IMR-90 (cell line): Measurements from ENCODE around the gene PIEZO2. TPM values are rescaled to one million over a fixed set of nuclear protein-coding genes. Genes with fewer than 3 reads are reported as not detected.

ENCODE experiments used
- ATAC-seq: fragments of 200-7000 bp; cut with Tn5 transposase; 2 replicates; pipeline ENCODE4 v1.9.1; 2020; ENCODE audit warnings: low read depth, mild to moderate bottlenecking, moderate library complexity
- BruUV-seq: library from RNA; stranded (reverse); fragments of 400-500 nt; replicated peaks from 2 replicates; lab custom pipeline; 2021; lab: Mats Ljungman, UMichigan
- CTCF ChIA-PET: fragments of 300-600 bp; formaldehyde crosslinking; extraction: SDS; loops from one replicate; lab custom pipeline; 2021; ENCODE audit warnings: antibody characterized with exemption; lab: Yijun Ruan, JAX
- POLR2A ChIA-PET: fragments of 300-600 bp; sonication (Branson Sonifier 250); formaldehyde crosslinking; loops from one replicate; lab custom pipeline; 2022; ENCODE audit warnings: antibody characterized with exemption; ENCODE audit not compliant: unreplicated experiment; lab: Charles Lee
- DNase-seq: peaks from one replicate; pipeline ENCODE4 v3.0.0; 2013
- H2AFZ ChIP-seq: replicated peaks from 2 replicates; pipeline ENCODE3; 2013; ENCODE audit warnings: low read length, mild to moderate bottlenecking; ENCODE audit not compliant: poor library complexity
- H2AK5ac ChIP-seq: 2 replicates; pipeline ENCODE4 v1.6.1; 2013; ENCODE audit warnings: low read depth, low read length, inconsistent platforms
- H2AK9ac ChIP-seq: replicated peaks from 2 replicates; pipeline ENCODE3; 2013; ENCODE audit warnings: mild to moderate bottlenecking, low read depth, low read length, moderate library complexity; ENCODE audit not compliant: poor library complexity
- H2BK120ac ChIP-seq: 2 replicates; pipeline ENCODE4 v1.6.1; 2013; ENCODE audit warnings: low read depth, low read length, inconsistent platforms
- H2BK15ac ChIP-seq: 3 replicates; pipeline ENCODE4 v1.6.1; 2013; ENCODE audit warnings: low read depth, low read length, inconsistent platforms
- H2BK20ac ChIP-seq: 2 replicates; pipeline ENCODE4 v1.6.1; 2013; ENCODE audit warnings: low read depth, mild to moderate bottlenecking, inconsistent platforms, low read length, moderate library complexity
- H2BK5ac ChIP-seq: 2 replicates; pipeline ENCODE4 v1.6.1; 2013; ENCODE audit warnings: mild to moderate bottlenecking, low read depth, low read length, inconsistent platforms; ENCODE audit not compliant: poor library complexity, severe bottlenecking
- H3K14ac ChIP-seq: replicated peaks from 2 replicates; pipeline ENCODE4 v1.6.1; 2013; ENCODE audit warnings: low read depth, low read length, inconsistent platforms
- H3K18ac ChIP-seq: 2 replicates; pipeline ENCODE4 v1.6.1; 2013; ENCODE audit warnings: low read depth, low read length, control low read depth
- H3K23ac ChIP-seq: 2 replicates; pipeline ENCODE4 v1.6.1; 2013; ENCODE audit warnings: low read depth, low read length, inconsistent platforms
- H3K27ac ChIP-seq: 2 replicates; pipeline ENCODE4 v1.5.1; 2013; ENCODE audit warnings: mild to moderate bottlenecking, control low read depth, low read length; ENCODE audit not compliant: insufficient read depth
- H3K27me3 ChIP-seq: 2 replicates; pipeline ENCODE4 v1.6.1; 2013; ENCODE audit warnings: low read length; ENCODE audit not compliant: control insufficient read depth, insufficient read depth
- H3K36me3 ChIP-seq: 2 replicates; pipeline ENCODE4 v1.6.1; 2013; ENCODE audit warnings: low read length, mixed read lengths; ENCODE audit not compliant: control insufficient read depth, insufficient read depth
- H3K4ac ChIP-seq: 2 replicates; pipeline ENCODE4 v1.6.1; 2013; ENCODE audit warnings: low read depth, low read length, inconsistent platforms
- H3K4me1 ChIP-seq: 2 replicates; pipeline ENCODE4 v1.6.1; 2013; ENCODE audit warnings: low read length, mixed read lengths; ENCODE audit not compliant: control insufficient read depth, insufficient read depth
- H3K4me2 ChIP-seq: 2 replicates; pipeline ENCODE4 v1.6.1; 2013; ENCODE audit warnings: low read depth, mild to moderate bottlenecking, control low read depth, low read length, moderate library complexity
- H3K4me3 ChIP-seq: 2 replicates; pipeline ENCODE4 v1.5.1; 2013; ENCODE audit warnings: low read depth, mild to moderate bottlenecking, control low read depth, low read length, moderate library complexity; ENCODE audit not compliant: insufficient read depth
- H3K56ac ChIP-seq: 2 replicates; pipeline ENCODE4 v1.6.1; 2013; ENCODE audit warnings: low read length, inconsistent platforms; ENCODE audit not compliant: insufficient read depth; ENCODE audit errors: extremely low read depth
- H3K79me1 ChIP-seq, 2 experiments: 2 replicates each; pipeline ENCODE4 v1.6.1; 2013; ENCODE audit warnings: low read length in 2 of 2, inconsistent platforms in 1 of 2, low read depth in 1 of 2
- H3K9ac ChIP-seq: 2 replicates; pipeline ENCODE4 v1.6.1; 2013; ENCODE audit warnings: low read depth, low read length, control low read depth
- H3K9me1 ChIP-seq: 2 replicates; pipeline ENCODE4 v1.6.1; 2013; ENCODE audit warnings: low read length, inconsistent platforms; ENCODE audit not compliant: insufficient read depth
- H3K9me3 ChIP-seq: 2 replicates; pipeline ENCODE4 v1.6.1; 2013; ENCODE audit warnings: low read length; ENCODE audit not compliant: control insufficient read depth, insufficient read depth
- H4K20me1 ChIP-seq: 2 replicates; pipeline ENCODE4 v1.6.1; 2013; ENCODE audit warnings: low read length, inconsistent platforms; ENCODE audit not compliant: insufficient read depth
- H4K5ac ChIP-seq: 2 replicates; pipeline ENCODE4 v1.6.1; 2013; ENCODE audit warnings: mild to moderate bottlenecking, low read depth, low read length, control low read depth
- H4K8ac ChIP-seq, 2 experiments: 2 replicates each; pipeline ENCODE4 v1.6.1; 2013; ENCODE audit warnings: low read depth in 2 of 2, low read length in 2 of 2, control low read depth in 1 of 2, inconsistent platforms in 1 of 2
- H4K91ac ChIP-seq: 2 replicates; pipeline ENCODE4 v1.6.1; 2013; ENCODE audit warnings: low read depth, low read length, inconsistent platforms; ENCODE audit not compliant: insufficient read depth
- BHLHE40 ChIP-seq: fragments of 150-350 bp; IDR thresholded peaks from 2 replicates; pipeline ENCODE4 v1.6.1; 2016; ENCODE audit warnings: mild to moderate bottlenecking, low read depth, low read length
- CEBPB ChIP-seq: IDR thresholded peaks from 2 replicates; pipeline ENCODE4 v1.6.1; 2012; ENCODE audit warnings: low read depth, low read length, improper control_type of control experiment
- CHD1 ChIP-seq: IDR thresholded peaks from 2 replicates; pipeline ENCODE4 v1.6.1; 2012; ENCODE audit warnings: low read depth, low read length, improper control_type of control experiment
- FOS ChIP-seq: fragments of 150-350 bp; IDR thresholded peaks from 2 replicates; pipeline ENCODE4 v1.6.1; 2016; ENCODE audit warnings: low read depth, low read length
- MAFK ChIP-seq: IDR thresholded peaks from 2 replicates; pipeline ENCODE4 v1.6.1; 2012; ENCODE audit warnings: low read depth, low read length, improper control_type of control experiment
- MAZ ChIP-seq: IDR thresholded peaks from 2 replicates; pipeline ENCODE4 v1.6.1; 2012; ENCODE audit warnings: low read depth, mild to moderate bottlenecking, low read length, improper control_type of control experiment, moderate library complexity, borderline replicate concordance
- NFE2L2 ChIP-seq: fragments of 150-350 bp; IDR thresholded peaks from 2 replicates; pipeline ENCODE4 v1.6.1; 2016; ENCODE audit warnings: low read depth, mild to moderate bottlenecking, low read length
- POLR2A ChIP-seq: IDR thresholded peaks from 2 replicates; pipeline ENCODE4 v1.6.1; 2012; ENCODE audit warnings: mild to moderate bottlenecking, low read depth, low read length
- RAD21 ChIP-seq: IDR thresholded peaks from 2 replicates; pipeline ENCODE4 v1.6.1; 2012; ENCODE audit warnings: low read length, improper control_type of control experiment
- RCOR1 ChIP-seq: IDR thresholded peaks from 2 replicates; pipeline ENCODE4 v1.6.1; 2012; ENCODE audit warnings: mild to moderate bottlenecking, low read length, improper control_type of control experiment; ENCODE audit not compliant: insufficient replicate concordance
- SMC3 ChIP-seq: fragments of 150-350 bp; IDR thresholded peaks from 2 replicates; pipeline ENCODE4 v1.6.1; 2016; ENCODE audit warnings: low read depth, mild to moderate bottlenecking, antibody characterized with exemption, low read length, moderate library complexity
- WGBS, 2 experiments: methylation state at CpG; one replicate each; pipeline versions ENCODE4 v1.1.5 to v1.1.7; 2013; ENCODE audit warnings: missing lambda C conversion rate in 2 of 2; ENCODE audit not compliant: insufficient read length in 1 of 2; ENCODE audit errors: extremely low coverage in 2 of 2; 5-methylcytosine and 5-hydroxymethylcytosine counted together
- dilution Hi-C: fragments of 300-500 bp; cut with HindIII; formaldehyde crosslinking; loops from one replicate; pipeline ENCODE4 v1.14.3; 2018; ENCODE audit warnings: low sequenced_read_pairs; ENCODE audit not compliant: unreplicated experiment
- in situ Hi-C: fragments of 300-500 bp; cut with MboI; formaldehyde crosslinking; loops from 3 replicates; pipeline ENCODE4 v1.14.3; 2019; ENCODE audit warnings: low sequenced_read_pairs, inconsistent platforms, mixed read lengths
- intact Hi-C: fragments of 100-400 bp; cut with micrococcal nuclease; formaldehyde crosslinking; loops from 2 replicates; pipeline ENCODE4 v1.10.0; 2022
- polyA plus RNA-seq, 3 experiments: library from polyadenylated mRNA; depleted of rRNA; stranded (reverse); fragments of >200 nt; gene quantifications; 2 replicates each; pipeline ENCODE4 v1.2.3, GENCODE V29; 2012; ENCODE audit warnings: low replicate concordance in 1 of 3
- total RNA-seq: library from RNA; depleted of rRNA; stranded (reverse); fragments of >200 nt; gene quantifications from 2 replicates; pipeline ENCODE4 v1.2.3, GENCODE V29; 2012
- TF ChIP-seq, protein P1 (sequence below): conservative IDR thresholded peaks from 2 replicates; pipeline ENCODE4 v1.5.1; 2012; ENCODE audit warnings: mild to moderate bottlenecking, low read depth, low read length, improper control_type of control experiment
- TF ChIP-seq, protein P2 (sequence below): fragments of 150-350 bp; IDR thresholded peaks from 2 replicates; pipeline ENCODE4 v1.6.1; 2016; ENCODE audit warnings: low read depth, mild to moderate bottlenecking, low read length, moderate library complexity, borderline replicate concordance
- TF ChIP-seq, protein P3 (sequence below): fragments of 150-350 bp; IDR thresholded peaks from 2 replicates; pipeline ENCODE4 v1.6.1; 2017; ENCODE audit warnings: mild to moderate bottlenecking, antibody characterized with exemption, low read length, low read depth

PIEZO2 gene
- total and polyA plus RNA-seq, 2 of the 4 experiments (the other 2 are of a cell fraction): 2.4 to 4.1 TPM

DNA sequence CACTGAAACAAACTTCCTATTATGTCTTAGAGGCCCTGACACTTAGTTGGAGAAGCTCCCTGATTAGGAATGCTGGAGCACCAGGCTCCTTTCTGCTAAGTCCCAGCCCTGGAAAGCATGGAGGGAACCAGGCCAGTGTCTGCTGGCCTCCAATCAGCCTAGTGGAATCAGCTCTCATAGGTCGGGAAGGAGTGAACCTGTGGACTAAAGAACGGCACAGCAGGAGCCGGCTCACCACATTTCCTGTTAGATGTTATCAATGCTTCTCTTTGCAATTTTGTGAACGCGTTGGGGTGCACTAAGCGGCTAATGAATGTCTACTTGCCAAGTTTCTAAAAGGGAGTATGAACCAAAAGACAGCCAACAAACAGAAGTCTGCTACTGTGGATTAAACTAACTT is 326.9 kb downstream of the PIEZO2 start:
- no peak for ATAC-seq
- no peak overlapping the region for H4K91ac ChIP-seq
- DNase-seq: no peak
- no peak overlapping the region for H2BK5ac ChIP-seq
- ChIA-PET CTCF (no interaction called here), POLR2A (no interaction called here)
- no peak overlapping the region for H3K18ac ChIP-seq
- H3K27me3 ChIP-seq: no peaks in the 10 kb centered on the region; the same call in 1 of the 2 replicates
- dilution Hi-C loops (no loop called here), in situ Hi-C loops (no loop called here), intact Hi-C loops (no loop called here)
- H3K9ac ChIP-seq: no peak overlapping the region
- BruUV-seq: no TSS peak
- no peak overlapping the region for H4K5ac ChIP-seq
- no peak overlapping the region for H2AFZ ChIP-seq
- H2AK5ac ChIP-seq: no peak overlapping the region
- no peak overlapping the region for H2BK20ac ChIP-seq
- 0 out of 2 replicates have a peak, but pooled peaks cover 1% of the 10 kb centered on the region for H3K9me3 ChIP-seq
- H4K8ac ChIP-seq: no peak overlapping the region
- no peak overlapping the region for H3K4me3 ChIP-seq
- no peak overlapping the region for H2BK15ac ChIP-seq
- no peak overlapping the region for H2AK9ac ChIP-seq
- no peaks in the 10 kb centered on the region for H3K9me1 ChIP-seq
- H3K4me2 ChIP-seq: no peak overlapping the region
- no peak overlapping the region for H3K56ac ChIP-seq
- H3K23ac ChIP-seq: no peak overlapping the region
- no peak overlapping the region for H3K4ac ChIP-seq
- H3K79me1 ChIP-seq: no peaks in the 10 kb centered on the region
- WGBS, 2 experiments: 60% methylated on average over 5 of the region's 6 CpGs; no CpG with 5 or more reads in 1 of the 2 experiments
- H3K36me3 ChIP-seq: no peaks in the 10 kb centered on the region
- no peak overlapping the region for H3K27ac ChIP-seq
- H2BK120ac ChIP-seq: no peak overlapping the region
- H3K14ac ChIP-seq: no peak overlapping the region
- H3K4me1 ChIP-seq: no peaks in the 10 kb centered on the region
- no peaks in the 10 kb centered on the region for H4K20me1 ChIP-seq
- TF ChIP-seq NFE2L2 (no peak), RAD21 (no peak), MAFK (no peak), SMC3 (no peak), RCOR1 (no peak), FOS (no peak), CEBPB (no peak), CHD1 (no peak), MAZ (no peak), BHLHE40 (no peak), POLR2A (no peak)
- TF ChIP-seq, protein P1, sequence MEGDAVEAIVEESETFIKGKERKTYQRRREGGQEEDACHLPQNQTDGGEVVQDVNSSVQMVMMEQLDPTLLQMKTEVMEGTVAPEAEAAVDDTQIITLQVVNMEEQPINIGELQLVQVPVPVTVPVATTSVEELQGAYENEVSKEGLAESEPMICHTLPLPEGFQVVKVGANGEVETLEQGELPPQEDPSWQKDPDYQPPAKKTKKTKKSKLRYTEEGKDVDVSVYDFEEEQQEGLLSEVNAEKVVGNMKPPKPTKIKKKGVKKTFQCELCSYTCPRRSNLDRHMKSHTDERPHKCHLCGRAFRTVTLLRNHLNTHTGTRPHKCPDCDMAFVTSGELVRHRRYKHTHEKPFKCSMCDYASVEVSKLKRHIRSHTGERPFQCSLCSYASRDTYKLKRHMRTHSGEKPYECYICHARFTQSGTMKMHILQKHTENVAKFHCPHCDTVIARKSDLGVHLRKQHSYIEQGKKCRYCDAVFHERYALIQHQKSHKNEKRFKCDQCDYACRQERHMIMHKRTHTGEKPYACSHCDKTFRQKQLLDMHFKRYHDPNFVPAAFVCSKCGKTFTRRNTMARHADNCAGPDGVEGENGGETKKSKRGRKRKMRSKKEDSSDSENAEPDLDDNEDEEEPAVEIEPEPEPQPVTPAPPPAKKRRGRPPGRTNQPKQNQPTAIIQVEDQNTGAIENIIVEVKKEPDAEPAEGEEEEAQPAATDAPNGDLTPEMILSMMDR: no peak
- TF ChIP-seq, protein P2, sequence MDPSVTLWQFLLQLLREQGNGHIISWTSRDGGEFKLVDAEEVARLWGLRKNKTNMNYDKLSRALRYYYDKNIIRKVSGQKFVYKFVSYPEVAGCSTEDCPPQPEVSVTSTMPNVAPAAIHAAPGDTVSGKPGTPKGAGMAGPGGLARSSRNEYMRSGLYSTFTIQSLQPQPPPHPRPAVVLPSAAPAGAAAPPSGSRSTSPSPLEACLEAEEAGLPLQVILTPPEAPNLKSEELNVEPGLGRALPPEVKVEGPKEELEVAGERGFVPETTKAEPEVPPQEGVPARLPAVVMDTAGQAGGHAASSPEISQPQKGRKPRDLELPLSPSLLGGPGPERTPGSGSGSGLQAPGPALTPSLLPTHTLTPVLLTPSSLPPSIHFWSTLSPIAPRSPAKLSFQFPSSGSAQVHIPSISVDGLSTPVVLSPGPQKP: no peak
- TF ChIP-seq, protein P3, sequence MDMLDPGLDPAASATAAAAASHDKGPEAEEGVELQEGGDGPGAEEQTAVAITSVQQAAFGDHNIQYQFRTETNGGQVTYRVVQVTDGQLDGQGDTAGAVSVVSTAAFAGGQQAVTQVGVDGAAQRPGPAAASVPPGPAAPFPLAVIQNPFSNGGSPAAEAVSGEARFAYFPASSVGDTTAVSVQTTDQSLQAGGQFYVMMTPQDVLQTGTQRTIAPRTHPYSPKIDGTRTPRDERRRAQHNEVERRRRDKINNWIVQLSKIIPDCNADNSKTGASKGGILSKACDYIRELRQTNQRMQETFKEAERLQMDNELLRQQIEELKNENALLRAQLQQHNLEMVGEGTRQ: no peak
